Activated CD8-positive, alpha-beta T cell treated with anti-CD3 and anti-CD28 coated beads for 36 hours (primary cell): Measurements from ENCODE around the gene SIRT5. TPM values are rescaled to one million over a fixed set of nuclear protein-coding genes. Genes with fewer than 3 reads are reported as not detected.

Experiments used
- ATAC-seq: fragments of 200-7000 bp; cut with Tn5 transposase; one replicate; pipeline ENCODE4 v1.10.0; 2021; ENCODE audit warnings: mild to moderate bottlenecking, moderate library complexity
- CTCF ChIA-PET: fragments of 350-600 bp; sonication (Branson Sonifier 250); formaldehyde crosslinking; loops from one replicate; lab custom pipeline; 2021; ENCODE audit warnings: antibody characterized with exemption; lab: Charles Lee
- POLR2A ChIA-PET: fragments of 350-600 bp; sonication (Branson Sonifier 250); formaldehyde crosslinking; loops from one replicate; lab custom pipeline; 2021; ENCODE audit warnings: antibody characterized with exemption; lab: Charles Lee
- DNase-seq: peaks from one replicate; pipeline ENCODE4 v3.0.0-alpha.2; 2020
- H3K27ac Mint-ChIP-seq: one replicate; pipeline ENCODE4 v1.8.0; 2021; ENCODE audit warnings: mild to moderate bottlenecking, mixed read lengths
- H3K27me3 Mint-ChIP-seq: one replicate; pipeline ENCODE4 v1.8.0; 2021; ENCODE audit warnings: mixed read lengths
- H3K36me3 Mint-ChIP-seq: one replicate; pipeline ENCODE4 v1.8.0; 2021; ENCODE audit warnings: low read depth, mixed read lengths
- H3K4me1 Mint-ChIP-seq: one replicate; pipeline ENCODE4 v1.8.0; 2021; ENCODE audit warnings: low read depth, mixed read lengths
- H3K4me3 Mint-ChIP-seq: one replicate; pipeline ENCODE4 v1.8.0; 2021; ENCODE audit warnings: mild to moderate bottlenecking, moderate library complexity, mixed read lengths
- H3K9me3 Mint-ChIP-seq: one replicate; pipeline ENCODE4 v1.8.0; 2021; ENCODE audit warnings: mixed read lengths
- CTCF ChIP-seq: fragments of 200-600 bp; IDR thresholded peaks from one replicate; pipeline ENCODE4 v1.8.0; 2022; ENCODE audit warnings: antibody characterized with exemption, mild to moderate bottlenecking
- intact Hi-C: fragments of 100-400 bp; cut with micrococcal nuclease; formaldehyde crosslinking; loops from one replicate; pipeline ENCODE4 v1.10.0; 2022
- total RNA-seq, 2 experiments: library from RNA; stranded (reverse); gene quantifications; one replicate each; pipeline ENCODE4 v1.2.3, GENCODE V29; 2021

SIRT5 gene
- total RNA-seq, 2 experiments from 2014 or later, result 9.4 to 13.5 TPM

GRCh38 chr6:13593103-13593502, 18.7 kb downstream of the SIRT5 start:
- no peak for DNase-seq
- H3K4me3 Mint-ChIP-seq, result no peak overlapping the region
- ChIA-PET CTCF (interaction anchor here (1.1 to 1.5 kb wide), 2 partner anchors 18 kb away, joined by 5 to 6 read pairs; partner anchors contain the start of gene SIRT5), POLR2A (interaction anchor here (1.3 kb wide), 2 partner anchors 17 to 21 kb away, joined by 3 to 4 read pairs; no protein-coding TSS in a partner anchor)
- no peak for ATAC-seq
- no peak overlapping the region for H3K27ac Mint-ChIP-seq
- peaks cover 4% of the 10 kb centered on the region for H3K4me1 Mint-ChIP-seq
- TF ChIP-seq CTCF, result no peak
- H3K9me3 Mint-ChIP-seq, result no peaks in the 10 kb centered on the region
- H3K36me3 Mint-ChIP-seq, result peaks cover 14% of the 10 kb centered on the region
- intact Hi-C loops, result no loop called here
- H3K27me3 Mint-ChIP-seq, result no peaks in the 10 kb centered on the region

GRCh38 chr6:13593720-13594119, 19.3 kb downstream of the SIRT5 start:
- CTCF ChIA-PET, result interaction anchor here (1.1 kb wide), 1 partner anchor 19 kb away, joined by 6 read pairs; the partner anchor contains the start of gene SIRT5
- POLR2A ChIA-PET, result interaction anchor here (1.3 kb wide), 1 partner anchor 21 kb away, joined by 3 read pairs; no protein-coding TSS in a partner anchor
- Mint-ChIP-seq H3K27ac (no peak overlapping the region), H3K4me3 (no peak overlapping the region), H3K4me1 (peaks cover 4% of the 10 kb centered on the region), H3K9me3 (no peaks in the 10 kb centered on the region), H3K27me3 (no peaks in the 10 kb centered on the region), H3K36me3 (peaks cover 17% of the 10 kb centered on the region)
- ATAC-seq, result no peak
- no peak for TF ChIP-seq CTCF
- intact Hi-C loops, result no loop called here
- no peak for DNase-seq

- Mint-ChIP-seq H3K4me3 (no peak overlapping the region), H3K27me3 (no peaks in the 10 kb centered on the region), H3K36me3 (peaks cover 21% of the 10 kb centered on the region), H3K9me3 (no peaks in the 10 kb centered on the region), H3K27ac (no peak overlapping the region), H3K4me1 (peaks cover 4% of the 10 kb centered on the region)
- ATAC-seq, result no peak
- TF ChIP-seq CTCF, result no peak
- ChIA-PET POLR2A (no interaction called here), CTCF (interaction anchor here (0.6 kb wide), 1 partner anchor 28 kb away, joined by 3 read pairs; no protein-coding TSS in a partner anchor)
- intact Hi-C loops, result no loop called here
- DNase-seq, result no peak
Observed at GRCh38 chr6:13597073-13597472, 22.7 kb downstream of the SIRT5 start.

- POLR2A ChIA-PET, result no interaction called here
- no peak overlapping the region for H3K27ac Mint-ChIP-seq
- peaks cover 4% of the 10 kb centered on the region for H3K4me1 Mint-ChIP-seq
- ATAC-seq (no peak), DNase-seq (no peak)
- peaks cover 22% of the 10 kb centered on the region for H3K36me3 Mint-ChIP-seq
- intact Hi-C loops, result no loop called here
- CTCF ChIA-PET, result no interaction called here
- no peaks in the 10 kb centered on the region for H3K9me3 Mint-ChIP-seq
- no peak overlapping the region for H3K4me3 Mint-ChIP-seq
- H3K27me3 Mint-ChIP-seq, result no peaks in the 10 kb centered on the region
- no peak for TF ChIP-seq CTCF
Observed at GRCh38 chr6:13600036-13600435, 25.6 kb downstream of the SIRT5 start.

- POLR2A ChIA-PET, result interaction anchor here (1.0 kb wide), 1 partner anchor 13 kb away, joined by 3 read pairs; no protein-coding TSS in a partner anchor
- no peak for ATAC-seq
- Mint-ChIP-seq H3K27ac (no peak overlapping the region), H3K9me3 (no peaks in the 10 kb centered on the region), H3K27me3 (no peaks in the 10 kb centered on the region), H3K4me3 (no peak overlapping the region), H3K4me1 (no peaks in the 10 kb centered on the region), H3K36me3 (peaks cover 20% of the 10 kb centered on the region)
- TF ChIP-seq CTCF, result no peak
- intact Hi-C loops, result no loop called here
- DNase-seq, result no peak
- CTCF ChIA-PET, result interaction anchor here (1.2 to 2.7 kb wide), 4 partner anchors 11 to 31 kb away, joined by 3 to 8 read pairs (median 6); partner anchors contain the start of genes NOL7 and SIRT5
Observed at GRCh38 chr6:13604135-13604534, 29.7 kb downstream of the SIRT5 start.
